H54 (cell line): ENCODE measurements around the gene EFNB3.

Experiments used
- DNase-seq: peaks from one replicate; pipeline ENCODE4 v3.0.0; 2011; ENCODE audit warnings: low spot score, mixed read lengths; ENCODE audit not compliant: insufficient read length
- FAIRE-seq: peaks from 3 replicates; lab custom pipeline; 2011; peaks lifted over from hg19 to GRCh38; lab: Jason Lieb, UNC
- POLR2A ChIP-seq: IDR thresholded peaks from 2 replicates; pipeline ENCODE4 v1.6.1; 2011; ENCODE audit warnings: low read depth, mild to moderate bottlenecking, low read length

Gene EFNB3

DNA sequence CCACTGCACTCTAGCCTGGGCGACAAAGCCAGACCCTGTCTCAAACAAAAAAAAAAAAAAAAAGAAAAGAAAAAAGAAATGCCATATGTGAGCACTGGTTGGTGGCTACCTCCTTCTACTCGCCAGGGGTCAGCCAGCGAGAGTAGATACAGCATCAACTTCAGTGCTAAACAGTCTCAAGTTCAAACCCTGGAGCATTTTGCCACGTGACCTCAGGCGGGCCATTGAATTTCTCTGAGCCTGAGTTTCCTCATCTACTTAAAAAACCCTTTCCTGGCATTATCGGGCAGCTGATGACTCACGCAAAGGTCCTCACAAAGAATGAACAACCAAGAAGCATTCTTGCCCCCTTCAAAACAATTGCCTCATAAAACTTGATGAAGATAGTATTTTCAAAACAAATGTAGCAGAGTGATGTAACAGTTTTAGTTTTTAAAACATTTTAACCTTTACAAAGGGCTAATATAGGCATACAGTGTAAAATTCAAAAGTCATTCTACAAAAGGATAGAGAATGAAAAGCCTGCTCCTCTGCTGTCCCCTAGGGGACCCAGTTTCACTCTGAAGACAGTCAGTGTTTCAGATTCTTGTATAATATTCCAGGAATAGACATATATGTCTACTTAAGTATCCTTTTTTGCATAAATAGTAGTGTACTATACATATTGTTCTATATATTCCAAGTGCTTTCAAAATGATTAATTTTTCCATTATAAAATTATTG is 40.9 kb downstream of the EFNB3 start:
- peak; percentile 67 for DNase-seq
- FAIRE-seq: peak; percentile 69
- no peak for TF ChIP-seq POLR2A

GRCh38 chr17:7747635-7748071 is 42.7 kb downstream of the EFNB3 start:
- TF ChIP-seq POLR2A: no peak
- no peak for FAIRE-seq
- DNase-seq: no peak

- DNase-seq (no peak), FAIRE-seq (no peak)
- no peak for TF ChIP-seq POLR2A
Observed at GRCh38 chr17:7748076-7748775, 43.2 kb downstream of the EFNB3 start.

GRCh38 chr17:7750321-7750821 is 45.4 kb downstream of the EFNB3 start:
- TF ChIP-seq POLR2A: no peak
- FAIRE-seq (peak; percentile 85), DNase-seq (peak; percentile 60)

- DNase-seq (no peak), FAIRE-seq (no peak)
- TF ChIP-seq POLR2A: no peak
Observed at GRCh38 chr17:7754656-7755055, 49.7 kb downstream of the EFNB3 start.

DNA sequence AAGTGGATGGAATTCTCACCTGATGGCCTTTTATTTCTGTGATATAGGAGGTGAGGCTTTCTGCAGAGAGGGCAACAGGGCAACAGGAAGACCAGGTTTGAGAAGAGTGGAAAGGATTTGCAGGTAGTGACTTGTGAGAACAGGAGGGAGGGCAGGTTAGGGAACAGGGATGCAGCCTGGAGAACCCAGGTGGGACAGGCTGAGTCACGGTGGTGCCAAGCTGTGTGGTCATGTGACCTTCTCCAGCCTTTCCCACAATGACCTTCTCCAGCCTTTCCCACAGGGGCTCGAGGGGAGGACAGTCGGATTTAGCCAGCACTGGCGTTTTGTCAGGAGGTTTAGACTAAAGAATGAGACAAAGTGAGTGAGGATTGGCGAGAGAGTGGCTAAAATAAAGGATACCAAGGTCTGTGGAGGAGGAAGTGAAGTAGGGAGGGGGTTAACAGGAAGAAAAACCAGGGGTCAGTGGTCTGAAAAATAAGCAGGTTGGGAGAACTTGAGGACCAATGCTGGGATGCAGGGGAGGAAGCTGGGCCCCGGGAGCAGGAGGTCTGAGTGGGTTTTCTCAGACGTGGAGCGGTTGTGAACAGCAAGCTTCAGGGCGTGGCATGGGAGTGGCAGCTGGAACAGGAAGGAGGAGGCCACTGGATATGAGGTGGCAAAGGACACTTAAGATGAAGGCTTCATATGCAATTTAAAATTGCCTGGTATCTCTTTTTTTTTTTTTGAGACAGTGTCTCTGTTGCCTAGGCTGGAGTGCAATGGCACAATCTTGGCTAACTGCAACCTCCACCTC is 50.3 kb downstream of the EFNB3 start:
- no peak for FAIRE-seq
- no peak for TF ChIP-seq POLR2A

GRCh38 chr17:7756968-7757367 is 52.0 kb downstream of the EFNB3 start:
- TF ChIP-seq POLR2A: no peak
- no peak for FAIRE-seq
- DNase-seq: no peak

More for the DNA sequence above, 50.3 kb downstream of the EFNB3 start:
- peak; percentile 21 for DNase-seq
